H1 (cell line): ENCODE results near the gene MYO5B. TPM values are rescaled to one million over a fixed set of nuclear protein-coding genes. Genes with fewer than 3 reads are reported as not detected.

Experiments
- CTCF ChIA-PET: fragments of 300-600 bp; sonication (Branson Sonifier 250); formaldehyde crosslinking; loops from one replicate; lab custom pipeline; 2021; ENCODE audit not compliant: partially characterized antibody; lab: Charles Lee
- POLR2A ChIA-PET: fragments of 300-600 bp; sonication (Branson Sonifier 250); formaldehyde crosslinking; loops from one replicate; lab custom pipeline; 2021; ENCODE audit warnings: inconsistent platforms; ENCODE audit not compliant: partially characterized antibody; lab: Charles Lee
- DNase-seq, 2 experiments: peaks; one replicate each; pipeline versions ENCODE4 v3.0.0 to v3.0.0-alpha.2; 2010 to 2022; ENCODE audit warnings: low spot score in 2 of 2, low read depth in 1 of 2, mixed read lengths in 1 of 2
- FAIRE-seq: peaks from 2 replicates; lab custom pipeline; 2011; peaks lifted over from hg19 to GRCh38; lab: Jason Lieb, UNC
- H2AFZ ChIP-seq: 2 replicates; pipeline ENCODE4 v1.8.1; 2012; ENCODE audit warnings: low read length, inconsistent platforms
- H2AK5ac ChIP-seq: 2 replicates; pipeline ENCODE4 v1.6.1; 2013; ENCODE audit warnings: low read depth, low read length
- H2BK120ac ChIP-seq: replicated peaks from 2 replicates; pipeline ENCODE3; 2013; ENCODE audit warnings: low read depth, low read length, inconsistent platforms
- H2BK12ac ChIP-seq: 2 replicates; pipeline ENCODE4 v1.6.1; 2013; ENCODE audit warnings: low read depth, low read length
- H2BK15ac ChIP-seq: 2 replicates; pipeline ENCODE4 v1.6.1; 2013; ENCODE audit warnings: low read length
- H2BK20ac ChIP-seq: 2 replicates; pipeline ENCODE4 v1.6.1; 2013; ENCODE audit warnings: low read length
- H2BK5ac ChIP-seq: 2 replicates; pipeline ENCODE4 v1.6.1; 2013; ENCODE audit warnings: low read depth, low read length
- H3K14ac ChIP-seq: 2 replicates; pipeline ENCODE4 v1.6.1; 2013; ENCODE audit warnings: inconsistent platforms; ENCODE audit not compliant: insufficient read length
- H3K18ac ChIP-seq: 2 replicates; pipeline ENCODE4 v1.6.1; 2013; ENCODE audit warnings: low read length; ENCODE audit errors: extremely low read depth
- H3K23ac ChIP-seq: 2 replicates; pipeline ENCODE4 v1.6.1; 2013; ENCODE audit warnings: inconsistent platforms; ENCODE audit not compliant: insufficient read length
- H3K23me2 ChIP-seq: 2 replicates; pipeline ENCODE4 v1.6.1; 2013; ENCODE audit warnings: low read depth, low read length
- H3K27ac ChIP-seq: 2 replicates; pipeline ENCODE4 v1.6.1; 2011; ENCODE audit warnings: low read depth, low read length, inconsistent platforms
- H3K27me3 ChIP-seq, 4 experiments: replicated peaks in 1 of 4; 1 replicate in 1 of 4; 2 replicates in 3 of 4; pipeline versions ENCODE4 v1.6.1 to v1.8.1; 2011 to 2013; ENCODE audit warnings: low read length in 3 of 4, mild to moderate bottlenecking in 3 of 4, inconsistent platforms in 2 of 4, mixed read lengths in 2 of 4, moderate library complexity in 1 of 4; ENCODE audit not compliant: control insufficient read depth in 3 of 4, insufficient read depth in 3 of 4; ENCODE audit errors: extremely low read depth in 1 of 4
- H3K36me3 ChIP-seq, 4 experiments: 2 replicates each; pipeline versions ENCODE4 v1.6.1 to v1.8.1; 2011 to 2013; ENCODE audit warnings: mild to moderate bottlenecking in 4 of 4, low read length in 3 of 4, moderate library complexity in 2 of 4, control low read depth in 1 of 4, inconsistent platforms in 1 of 4; ENCODE audit not compliant: insufficient read depth in 4 of 4, control insufficient read depth in 2 of 4
- H3K4ac ChIP-seq: replicated peaks from 2 replicates; pipeline ENCODE3; 2013; ENCODE audit warnings: low read length, low read depth, mixed read lengths, inconsistent platforms; ENCODE audit not compliant: insufficient read length
- H3K4me1 ChIP-seq, 4 experiments: replicated peaks in 1 of 4; 1 replicate in 1 of 4; 2 replicates in 3 of 4; pipeline versions ENCODE4 v1.6.1 to v1.8.1; 2011 to 2013; ENCODE audit warnings: low read length in 3 of 4, inconsistent platforms in 2 of 4, mixed read lengths in 1 of 4; ENCODE audit not compliant: insufficient read depth in 4 of 4, control insufficient read depth in 3 of 4
- H3K4me2 ChIP-seq, 2 experiments: 2 replicates each; pipeline versions ENCODE4 v1.6.1 to v1.8.1; 2011 to 2013; ENCODE audit warnings: low read depth in 2 of 2, low read length in 2 of 2, control low read depth in 1 of 2, inconsistent platforms in 1 of 2, mild to moderate bottlenecking in 1 of 2; ENCODE audit not compliant: insufficient read depth in 1 of 2
- H3K4me3 ChIP-seq, 4 experiments: fragments of 200-600, 300-600 bp in 1 of 4; sonication (generic), shearing (Covaris generic), sonication (Bioruptor Twin) in 1 of 4; 2 replicates each; pipeline versions ENCODE4 v1.5.1 to v1.8.1; 2011 to 2016; ENCODE audit warnings: low read length in 4 of 4, low read depth in 3 of 4, control low read depth in 2 of 4, inconsistent platforms in 2 of 4, mild to moderate bottlenecking in 2 of 4, mixed read lengths in 1 of 4, moderate library complexity in 1 of 4; ENCODE audit not compliant: insufficient read depth in 2 of 4; ENCODE audit errors: extremely low read depth in 1 of 4
- H3K56ac ChIP-seq: replicated peaks from 2 replicates; pipeline ENCODE3; 2013; ENCODE audit warnings: low read depth, mild to moderate bottlenecking, mixed read lengths, low read length, inconsistent platforms; ENCODE audit not compliant: insufficient read length
- H3K79me1 ChIP-seq: 2 replicates; pipeline ENCODE4 v1.6.1; 2013; ENCODE audit warnings: low read depth, low read length, control low read depth
- H3K79me2 ChIP-seq, 2 experiments: 2 replicates each; pipeline versions ENCODE4 v1.6.1 to v1.8.1; 2012 to 2013; ENCODE audit warnings: low read length in 2 of 2, mild to moderate bottlenecking in 2 of 2, inconsistent platforms in 1 of 2; ENCODE audit not compliant: insufficient read depth in 2 of 2, control insufficient read depth in 1 of 2
- H3K9ac ChIP-seq, 4 experiments: replicated peaks in 1 of 4; 1 replicate in 1 of 4; 2 replicates in 3 of 4; pipeline versions ENCODE4 v1.6.1 to v1.8.1; 2011 to 2013; ENCODE audit warnings: low read depth in 3 of 4, low read length in 3 of 4, control low read depth in 2 of 4, mild to moderate bottlenecking in 2 of 4, moderate library complexity in 2 of 4, inconsistent platforms in 1 of 4; ENCODE audit errors: extremely low read depth in 1 of 4
- H3K9me3 ChIP-seq, 2 experiments: 2 replicates each; pipeline versions ENCODE4 v1.6.1 to v1.8.1; 2012 to 2013; ENCODE audit warnings: mild to moderate bottlenecking in 2 of 2, moderate library complexity in 2 of 2, control low read depth in 1 of 2, inconsistent platforms in 1 of 2, low read depth in 1 of 2, low read length in 1 of 2, mixed read lengths in 1 of 2; ENCODE audit not compliant: insufficient read depth in 2 of 2
- H4K20me1 ChIP-seq, 2 experiments: replicated peaks in 1 of 2; 2 replicates each; pipeline versions ENCODE3 to v1.8.1; 2011 to 2013; ENCODE audit warnings: inconsistent platforms in 2 of 2, low read length in 2 of 2, mild to moderate bottlenecking in 1 of 2; ENCODE audit not compliant: insufficient read depth in 2 of 2, control insufficient read depth in 1 of 2
- H4K5ac ChIP-seq: 2 replicates; pipeline ENCODE4 v1.6.1; 2013; ENCODE audit warnings: low read length, low read depth, mixed read lengths, inconsistent platforms; ENCODE audit not compliant: insufficient read length
- H4K8ac ChIP-seq: 2 replicates; pipeline ENCODE4 v1.8.0; 2013; ENCODE audit warnings: mild to moderate bottlenecking, moderate library complexity, low read length, inconsistent platforms; ENCODE audit not compliant: insufficient read depth; ENCODE audit errors: extremely low read depth
- H4K91ac ChIP-seq: replicated peaks from 2 replicates; pipeline ENCODE3; 2013; ENCODE audit warnings: low read length, mixed read lengths, inconsistent platforms; ENCODE audit not compliant: insufficient read length
- SIX5 ChIP-seq: IDR thresholded peaks from 2 replicates; pipeline ENCODE4 v1.6.1; 2011; ENCODE audit warnings: mild to moderate bottlenecking, low read depth, low read length
- WGBS, 2 experiments: shearing (Covaris generic) in 1 of 2; methylation state at CpG; one replicate each; pipeline versions ENCODE4 v1.1.6 to v1.1.7; 2013 to 2015; ENCODE audit warnings: low lambda C conversion rate in 2 of 2, mixed read lengths in 2 of 2, inconsistent platforms in 1 of 2, low coverage in 1 of 2, missing lambda C conversion rate in 1 of 2; ENCODE audit not compliant: insufficient replicate concordance in 2 of 2, insufficient coverage in 1 of 2, insufficient read length in 1 of 2; ENCODE audit errors: extremely low coverage in 1 of 2, missing lambda C conversion rate in 1 of 2; 5-methylcytosine and 5-hydroxymethylcytosine counted together
- polyA plus RNA-seq, 7 experiments: library from polyadenylated mRNA; depleted of rRNA in 3 of 7; stranded (reverse) in 5 of 7; unstranded in 2 of 7; fragments of >200 nt in 5 of 7; fragments of 200-250 nt in 2 of 7; gene quantifications; 1 replicate in 5 of 7; 2 replicates in 1 of 7; 4 replicates in 1 of 7; pipeline versions ENCODE4 v1.2.1 to v1.2.3, GENCODE V29; 2011 to 2013; ENCODE audit warnings: missing spikeins in 2 of 7, mixed read lengths in 2 of 7
- total RNA-seq: library from RNA; stranded (reverse); fragmentation: NEBNext Ultra II Directional; extraction: Animal tissue kit (Norgen Biotek cat#: 25700); gene quantifications from 2 replicates; pipeline ENCODE4 v1.2.1, GENCODE V29; 2021

The MYO5B gene
- total and polyA plus RNA-seq, 2 of the 8 experiments (the other 6 are each of a cell fraction or from before 2014, with no cell fraction given) = 6.4 to 7.7 TPM

GRCh38 chr18:50060822-50061221 lies 134.1 kb downstream of the MYO5B start:
- H3K4ac ChIP-seq = no peak overlapping the region
- no peaks in the 10 kb centered on the region for H3K79me2 ChIP-seq
- no peak for TF ChIP-seq SIX5
- H2BK15ac ChIP-seq = no peak overlapping the region
- no peak overlapping the region for H3K56ac ChIP-seq
- WGBS, 2 experiments = 95% methylated on average over 2 of the region's 2 CpGs; no CpG with 5 or more reads in 1 of the 2 experiments
- FAIRE-seq (no peak), DNase-seq (no peak)
- H3K4me3 ChIP-seq = no peak overlapping the region
- ChIA-PET CTCF (interaction anchor here (0.6 to 1.8 kb wide), 6 partner anchors 8 to 146 kb away, joined by 3 to 13 read pairs (median 4); no protein-coding TSS in a partner anchor), POLR2A (interaction anchor here (0.5 kb wide), 1 partner anchor 21 kb away, joined by 3 read pairs; no protein-coding TSS in a partner anchor)
- H2BK12ac ChIP-seq = no peak overlapping the region
- H2AK5ac ChIP-seq = no peak overlapping the region
- no peaks in the 10 kb centered on the region for H3K23me2 ChIP-seq
- no peak overlapping the region for H4K91ac ChIP-seq
- H4K5ac ChIP-seq = no peak overlapping the region
- no peak overlapping the region for H2BK120ac ChIP-seq
- H3K79me1 ChIP-seq = no peaks in the 10 kb centered on the region
- H3K36me3 ChIP-seq = no peaks in the 10 kb centered on the region
- no peak overlapping the region for H3K4me2 ChIP-seq
- H2BK5ac ChIP-seq = no peak overlapping the region
- H3K23ac ChIP-seq = no peak overlapping the region
- no peak overlapping the region for H3K27ac ChIP-seq
- H3K27me3 ChIP-seq = no peaks in the 10 kb centered on the region
- H4K20me1 ChIP-seq = no peaks in the 10 kb centered on the region
- H4K8ac ChIP-seq = no peak overlapping the region
- H2BK20ac ChIP-seq = no peak overlapping the region
- H3K9ac ChIP-seq = no peak overlapping the region
- H2AFZ ChIP-seq = no peak overlapping the region
- H3K14ac ChIP-seq = no peak overlapping the region
- H3K18ac ChIP-seq = no peak overlapping the region
- no peaks in the 10 kb centered on the region for H3K4me1 ChIP-seq
- H3K9me3 ChIP-seq = no peaks in the 10 kb centered on the region
